ENCODE data around the gene GABBR2.

The GABBR2 gene

GRCh38 chr9:98720402-98720801 is 11.7 kb upstream of the GABBR2 start:
- no peak for DNase-seq

DNA sequence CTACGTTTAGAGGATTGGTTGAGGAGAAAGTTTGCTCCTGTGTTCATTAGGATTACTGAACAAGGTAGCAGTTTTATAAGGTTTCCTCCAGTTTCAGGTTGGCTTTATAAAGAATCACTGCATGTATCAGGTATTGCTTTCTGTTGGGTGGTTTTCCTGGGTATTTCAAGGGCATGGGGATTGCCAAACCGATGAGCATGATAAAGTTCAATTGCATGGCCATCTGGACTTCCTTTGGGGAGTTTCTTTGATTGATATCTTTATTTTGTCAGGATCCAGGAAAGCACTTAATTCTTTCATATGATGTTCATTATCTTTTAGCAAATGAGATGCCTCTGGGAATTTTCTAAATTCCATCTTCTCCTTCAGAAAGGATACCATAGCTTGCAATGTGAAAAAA is 10.3 kb upstream of the GABBR2 start:
- no peak for DNase-seq

DNA sequence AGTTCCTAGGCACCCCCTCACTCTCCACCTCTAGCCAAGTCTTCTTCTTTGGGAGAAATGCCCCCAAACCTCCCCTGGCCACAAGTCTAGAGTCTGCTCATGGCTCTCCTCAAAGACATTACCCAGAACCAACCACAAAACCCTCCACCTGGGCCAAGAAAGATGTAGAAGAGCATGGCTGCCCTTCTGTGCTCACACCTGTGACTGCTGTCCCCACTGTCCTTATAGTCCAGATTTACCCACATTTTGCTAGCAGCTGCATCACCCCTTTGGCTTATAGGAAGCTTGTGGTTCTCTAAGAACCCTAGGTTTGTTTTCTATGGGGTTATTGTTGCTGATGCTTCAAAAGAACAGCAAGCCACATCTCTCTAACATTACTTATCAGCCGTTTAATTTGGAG is 6.1 kb upstream of the GABBR2 start:
- no peak for DNase-seq

DNA sequence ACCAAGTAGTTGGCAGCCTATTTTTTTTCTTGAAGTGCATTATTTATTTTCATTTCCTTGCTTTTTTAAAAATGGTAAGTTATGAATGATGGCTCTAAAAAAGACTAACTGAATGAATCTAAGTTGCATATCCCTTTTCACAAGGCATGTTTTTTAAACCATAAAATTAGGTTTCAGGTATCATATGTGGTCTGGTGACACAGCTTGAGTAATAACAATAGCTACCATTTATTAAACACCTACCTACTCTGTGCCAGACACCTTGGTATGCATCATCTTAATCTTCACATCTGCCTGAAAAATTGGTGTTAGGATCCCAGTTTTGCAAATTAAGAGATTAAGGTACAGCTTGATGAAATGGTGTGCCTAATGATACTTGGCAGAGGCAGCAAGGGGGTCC is 4.3 kb upstream of the GABBR2 start:
- no peak for DNase-seq

DNA sequence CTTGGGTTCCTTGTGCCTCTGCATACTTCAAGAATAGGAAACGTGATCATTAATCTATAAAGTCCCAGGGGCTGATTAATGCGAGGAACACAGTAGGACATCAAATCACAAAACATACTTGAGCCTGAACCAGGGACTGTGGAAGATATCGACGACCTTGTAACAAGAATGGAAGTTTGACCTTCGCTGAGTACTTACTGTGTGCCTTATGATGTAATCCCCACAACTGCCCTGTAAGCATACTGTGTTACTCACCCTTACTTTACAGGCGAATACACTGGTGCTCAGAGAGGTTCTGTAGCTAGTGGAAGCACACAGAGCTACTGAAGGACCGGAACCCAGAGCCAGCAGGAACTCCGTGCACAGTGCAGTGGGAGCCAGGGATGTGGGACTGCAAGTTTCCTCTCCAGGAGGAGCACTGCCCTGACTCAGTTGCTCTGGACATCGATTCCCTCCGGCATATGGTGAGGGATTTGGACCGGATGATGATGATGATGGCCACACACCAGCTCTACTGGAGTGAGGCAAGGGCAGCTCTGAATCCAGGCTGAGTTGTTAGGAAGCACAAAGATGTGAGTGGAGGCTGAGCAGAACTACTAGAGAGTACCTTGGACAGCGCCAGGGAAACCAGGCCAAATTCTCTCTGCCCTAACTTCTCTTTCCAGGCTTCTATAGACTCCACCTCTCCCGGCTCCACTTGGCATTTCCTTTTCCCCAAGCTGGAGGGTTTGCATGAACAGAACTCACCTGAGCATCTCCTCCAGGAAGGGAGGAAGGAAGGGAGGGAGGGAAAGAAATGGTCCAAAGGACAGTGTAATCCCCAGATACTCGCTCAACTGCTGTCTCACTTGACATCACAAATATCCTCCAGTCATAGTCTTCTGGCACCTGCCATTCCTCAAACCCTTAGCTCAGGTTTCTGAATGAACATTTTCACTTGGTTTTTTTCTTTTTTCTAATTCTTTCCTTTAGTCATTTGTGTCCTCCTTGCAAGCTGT is 1.5 kb upstream of the GABBR2 start:
- no peak for DNase-seq

GRCh38 chr9:98708103-98708932 is 417 bp downstream of the GABBR2 start:
- no peak for DNase-seq

DNA sequence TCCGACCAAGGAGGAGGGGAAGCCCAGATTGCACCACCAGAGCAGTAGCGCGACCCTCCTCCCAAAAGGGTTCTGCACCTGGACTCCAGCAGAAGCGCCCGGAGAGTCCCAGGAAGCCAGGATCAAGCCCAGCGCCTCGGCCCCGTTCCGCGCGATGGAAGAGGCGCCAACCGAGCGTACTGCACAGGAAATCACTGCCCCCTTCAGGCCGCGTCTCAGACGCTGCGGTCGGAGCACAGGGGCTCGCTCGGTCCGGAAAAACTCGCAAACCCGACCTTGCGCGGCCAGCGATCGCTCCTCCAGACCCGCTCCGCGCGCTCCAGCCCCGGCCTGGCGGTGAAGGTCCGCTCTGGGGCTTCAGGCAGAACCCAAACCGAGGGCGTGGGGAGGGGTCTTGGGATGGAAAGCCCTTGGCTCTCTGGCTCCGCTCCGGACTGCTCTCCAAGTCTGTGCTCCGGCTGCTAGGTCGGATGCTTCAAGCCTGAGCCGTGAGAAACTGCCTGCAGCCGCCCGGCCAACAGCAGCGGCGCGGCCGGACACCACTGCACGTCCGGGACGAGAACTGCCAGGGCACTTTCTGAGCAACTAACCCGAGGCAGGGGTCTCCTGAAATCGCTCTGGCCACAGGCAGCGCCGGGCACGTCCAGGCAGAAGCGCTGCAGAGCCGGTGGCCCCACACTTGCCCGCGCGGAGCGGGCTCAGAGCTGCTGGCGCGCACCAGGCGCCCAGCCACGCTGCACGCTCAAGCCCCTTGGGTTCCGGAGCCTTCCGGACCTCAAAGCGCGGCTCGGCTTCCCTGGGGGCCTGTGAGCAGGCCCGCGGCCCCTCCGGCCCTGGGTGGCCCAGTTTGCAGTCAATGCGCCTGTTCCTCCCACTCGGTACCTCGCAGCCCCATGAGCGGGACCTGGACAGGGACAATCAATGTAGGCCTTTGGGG is 1.3 kb downstream of the GABBR2 start:
- DNase-seq: no peak

DNA sequence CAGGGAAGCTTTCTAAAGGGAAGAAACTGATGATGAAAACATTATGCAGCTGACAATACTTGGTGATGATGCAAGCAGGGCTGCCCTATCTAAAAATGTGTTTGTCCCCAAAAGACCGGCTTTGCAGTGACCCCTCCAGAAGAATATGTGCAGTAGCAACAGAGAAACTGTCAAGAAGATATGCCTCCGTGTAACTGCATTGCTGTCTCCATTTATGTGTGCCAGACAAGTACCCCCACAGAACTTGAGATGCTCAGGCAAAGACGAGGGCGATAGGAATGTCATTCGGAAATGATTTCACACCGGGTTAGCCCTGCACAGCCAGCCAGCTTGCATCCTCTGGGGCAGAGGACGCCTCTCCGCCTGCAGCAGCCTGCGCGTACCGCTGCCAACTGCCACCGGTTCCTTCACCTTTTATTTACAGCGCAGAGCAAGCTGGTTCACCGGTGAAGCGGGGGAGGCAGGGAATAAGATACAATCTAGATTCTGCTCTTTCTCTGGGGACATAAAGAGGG is 2.0 kb downstream of the GABBR2 start:
- no peak for DNase-seq

DNA sequence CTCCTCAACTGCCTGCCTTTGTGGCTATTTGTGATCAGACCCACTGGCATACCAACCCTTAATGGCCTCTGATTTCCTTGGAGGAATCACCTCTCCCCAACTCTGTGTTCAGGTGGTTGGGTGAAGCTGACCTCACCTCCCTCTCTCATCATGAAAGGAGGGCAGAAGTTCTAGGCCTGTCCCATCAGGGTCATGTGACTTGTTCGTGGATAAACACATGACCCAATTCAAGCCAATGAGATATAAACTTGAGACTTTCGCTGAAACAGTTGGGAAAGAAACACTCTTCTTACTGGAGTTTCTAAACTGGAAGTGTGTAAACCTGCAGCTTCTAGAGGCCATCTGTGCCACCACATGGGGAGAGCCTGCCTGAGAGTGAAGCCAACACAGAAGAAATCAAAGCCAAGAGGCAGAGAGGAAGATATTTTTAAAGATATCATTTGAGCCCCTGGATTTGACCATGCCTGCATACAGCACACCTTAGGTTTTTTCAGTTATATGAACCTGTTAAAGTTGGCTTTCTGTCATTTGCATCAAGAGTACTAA is 5.8 kb downstream of the GABBR2 start:
- DNase-seq: no peak

GRCh38 chr9:98702340-98702739 is 6.4 kb downstream of the GABBR2 start:
- DNase-seq: no peak

GRCh38 chr9:98701576-98701975 is 7.2 kb downstream of the GABBR2 start:
- DNase-seq: no peak

DNA sequence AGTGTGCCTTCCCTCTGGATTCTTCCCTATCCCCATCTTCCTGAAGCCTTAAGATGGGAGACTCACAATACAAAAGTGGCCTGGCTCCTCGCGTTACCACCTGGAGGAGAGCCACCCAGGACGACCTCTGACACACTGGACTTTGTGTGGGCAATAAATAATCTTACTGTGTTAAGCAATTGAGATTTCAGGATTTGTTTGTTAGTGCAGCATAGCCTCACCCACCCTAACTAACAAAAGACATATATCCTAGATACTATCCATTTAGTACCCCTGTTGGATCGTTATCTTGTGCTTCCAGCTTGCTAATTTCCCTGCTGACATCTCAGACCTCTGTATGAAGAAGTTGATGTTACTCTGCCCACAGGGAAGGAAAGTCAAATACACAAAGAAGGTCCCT is 7.9 kb downstream of the GABBR2 start:
- DNase-seq: no peak

DNA sequence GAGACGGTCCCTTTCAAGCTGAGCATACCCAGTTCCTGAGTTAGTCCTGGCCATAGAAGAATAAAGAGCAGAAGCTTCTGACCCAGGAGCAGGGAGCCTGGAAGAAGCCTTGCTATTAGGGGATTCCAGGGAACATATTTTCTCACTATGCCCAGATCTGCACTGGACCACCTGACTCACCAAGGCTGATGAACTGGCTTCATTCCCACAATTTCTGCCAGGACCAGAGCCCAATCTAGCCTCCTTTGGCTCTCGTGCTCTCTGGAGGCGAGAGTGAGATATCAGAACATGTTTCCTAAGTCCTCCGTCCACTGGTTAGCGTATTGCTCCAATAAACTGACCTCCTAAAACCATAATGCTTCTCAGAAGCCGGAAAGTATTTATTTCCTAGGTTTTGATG is 9.9 kb downstream of the GABBR2 start:
- DNase-seq: no peak

- DNase-seq: no peak
Measured at GRCh38 chr9:98694943-98695342, 13.8 kb downstream of the GABBR2 start.

DNA sequence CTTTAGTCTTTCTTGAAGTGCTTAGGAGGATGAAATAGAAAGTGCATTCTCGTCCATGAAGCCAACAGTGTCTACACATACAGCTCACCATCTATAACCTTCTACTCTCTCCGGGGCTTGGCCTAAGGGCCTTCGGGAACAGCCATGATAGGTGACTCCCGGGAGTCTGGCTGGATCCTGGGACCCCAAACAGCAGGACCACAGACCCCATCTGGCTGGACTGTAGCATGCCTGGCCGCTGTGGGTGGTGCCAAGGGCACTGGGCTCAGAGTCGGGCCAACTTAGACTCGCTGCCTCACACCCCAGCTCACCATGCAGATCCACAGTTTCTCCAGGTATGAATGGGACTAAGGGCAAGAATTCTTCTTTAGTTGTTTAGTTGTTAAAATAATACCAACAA is 16.3 kb downstream of the GABBR2 start:
- no peak for DNase-seq

DNA sequence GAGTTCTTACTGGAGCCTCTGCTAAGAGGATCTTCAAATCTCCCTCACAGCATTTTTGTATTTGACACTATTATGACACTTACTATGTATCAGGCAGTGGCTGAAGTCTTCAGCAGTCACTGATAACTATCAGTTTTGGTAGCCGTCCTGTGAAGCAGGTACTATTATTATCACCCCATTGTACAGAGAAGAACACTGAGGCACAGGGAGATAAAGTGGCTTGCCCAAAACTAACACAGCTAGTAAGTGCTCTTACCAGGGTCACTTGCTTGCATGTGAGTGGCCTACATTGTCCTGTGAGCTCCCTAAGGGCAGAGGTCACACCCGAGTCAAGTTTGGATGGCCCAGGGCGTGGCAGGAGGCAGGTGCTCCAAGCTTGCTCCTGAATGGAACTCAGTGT is 16.8 kb downstream of the GABBR2 start:
- no peak for DNase-seq

DNA sequence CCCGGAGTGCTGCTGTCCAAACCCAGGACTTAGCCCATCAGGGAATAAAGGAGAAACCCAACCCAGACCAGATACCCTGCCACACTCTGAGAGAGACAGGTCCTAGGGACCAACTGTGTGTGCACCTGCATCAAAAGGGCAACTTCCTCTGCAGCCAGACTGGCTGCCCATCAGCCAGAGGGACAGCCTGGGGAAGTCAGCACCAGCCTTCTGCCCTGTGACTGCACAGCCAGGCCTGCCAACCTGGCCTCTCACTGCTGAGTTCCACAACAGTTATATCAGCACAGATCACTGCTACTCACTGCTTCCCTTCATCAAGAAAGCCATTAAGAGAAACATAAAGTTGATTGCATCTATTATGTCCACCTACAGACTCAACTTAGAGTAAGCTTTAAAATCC is 18.0 kb downstream of the GABBR2 start:
- DNase-seq: no peak

GRCh38 chr9:98688710-98689495 is 19.8 kb downstream of the GABBR2 start:
- no peak for DNase-seq

DNA sequence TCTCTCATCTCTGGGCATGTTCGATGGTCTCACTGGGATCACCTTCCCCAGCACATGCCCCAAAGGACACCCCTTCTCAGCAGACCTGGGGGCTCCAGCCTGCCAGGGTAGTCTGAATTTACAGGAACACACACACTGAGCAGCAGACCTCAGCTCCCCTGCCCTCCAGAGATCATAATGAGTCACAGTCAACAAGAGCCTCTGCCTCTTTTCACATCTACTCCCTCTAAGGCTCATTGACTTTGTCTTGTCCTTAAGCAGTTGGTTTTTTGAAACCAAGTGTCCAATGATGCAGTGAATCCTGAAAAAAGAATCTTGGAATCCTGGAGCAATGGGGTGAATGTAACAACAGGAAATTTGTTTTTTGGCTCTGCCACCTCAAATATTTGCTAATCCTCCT is 20.8 kb downstream of the GABBR2 start:
- DNase-seq: no peak

DNA sequence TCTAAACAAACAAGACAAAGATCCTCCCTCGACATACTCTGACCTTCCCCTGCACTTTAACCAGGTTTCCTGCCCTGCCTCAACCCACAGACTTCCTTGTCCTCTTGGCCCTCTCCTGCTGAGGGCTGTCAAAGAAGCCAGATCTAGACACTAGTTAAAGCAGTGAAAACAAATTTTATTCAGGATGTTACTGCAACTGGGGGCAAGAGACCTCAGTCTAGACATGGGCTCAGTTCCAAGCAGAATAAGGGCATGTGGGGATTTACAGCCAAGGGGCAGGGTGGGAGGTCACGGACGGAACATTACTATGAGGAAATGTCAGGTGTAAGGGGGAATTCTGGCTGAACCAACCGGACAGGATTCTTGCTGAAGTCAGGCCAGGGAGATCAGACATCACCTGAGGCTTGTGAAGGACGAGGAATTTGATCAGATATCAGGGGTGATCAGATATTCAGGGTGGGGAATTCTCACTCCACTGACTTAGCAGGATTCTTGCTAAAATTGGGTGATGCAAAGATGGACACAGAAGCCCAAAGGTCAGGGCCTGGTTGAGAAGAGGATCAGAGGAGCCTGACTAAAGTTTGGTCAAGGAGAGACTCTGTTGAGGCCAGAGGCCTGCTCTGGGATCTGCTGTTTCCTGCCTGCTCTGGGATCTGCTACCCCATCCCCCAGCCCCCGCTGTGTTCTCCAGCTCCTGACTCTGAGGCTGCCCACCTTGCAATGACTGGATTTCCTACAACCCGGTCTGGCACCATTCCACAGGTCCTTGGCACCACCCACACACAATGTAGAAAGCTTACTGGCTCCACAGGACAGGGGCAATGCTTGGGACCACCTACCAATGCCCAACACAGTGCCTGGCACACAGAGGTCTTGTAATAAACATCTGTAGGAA is 21.5 kb downstream of the GABBR2 start:
- DNase-seq: no peak
